Fibroblast of lung (primary cell): ENCODE results near the gene CARD19. TPM values are rescaled to one million over a fixed set of nuclear protein-coding genes. Genes with fewer than 3 reads are reported as not detected.
A peak's percentile ranks its signal among the peaks of the same experiment; 100 is the strongest.

Experiments used
- DNase-seq, 2 donors: peaks; one replicate each; pipeline versions ENCODE4 v3.0.0 to v3.0.0-alpha.2; 2010; ENCODE audit warnings: low read depth in 2 of 2
- H2AFZ ChIP-seq: 2 replicates; pipeline ENCODE4 v1.5.1; 2012; ENCODE audit warnings: low read length, control low read depth, inconsistent platforms
- H3K27ac ChIP-seq: 2 replicates; pipeline ENCODE4 v1.5.1; 2011; ENCODE audit warnings: low read length, control low read depth; ENCODE audit not compliant: insufficient read depth
- H3K27me3 ChIP-seq: 2 replicates; pipeline ENCODE4 v1.5.1; 2011; ENCODE audit warnings: mild to moderate bottlenecking, low read length; ENCODE audit not compliant: control insufficient read depth, insufficient read depth
- H3K36me3 ChIP-seq: 2 replicates; pipeline ENCODE4 v1.5.1; 2011; ENCODE audit warnings: low read length; ENCODE audit not compliant: control insufficient read depth, insufficient read depth
- H3K4me1 ChIP-seq: 2 replicates; pipeline ENCODE4 v1.5.1; 2011; ENCODE audit warnings: low read length; ENCODE audit not compliant: control insufficient read depth, insufficient read depth; ENCODE audit errors: extremely low read depth
- H3K4me2 ChIP-seq: 2 replicates; pipeline ENCODE4 v1.5.1; 2011; ENCODE audit warnings: low read length, control low read depth; ENCODE audit not compliant: insufficient read depth; ENCODE audit errors: extremely low read depth
- H3K4me3 ChIP-seq, 4 experiments: fragments of 200-600 bp in 1 of 4; sonication (generic) in 1 of 4; replicated peaks in 1 of 4; 2 replicates each; pipeline ENCODE4 v1.5.1; 2011 to 2016; ENCODE audit warnings: low read length in 4 of 4, low read depth in 3 of 4, mild to moderate bottlenecking in 3 of 4, control low read depth in 2 of 4, inconsistent platforms in 1 of 4, mixed read lengths in 1 of 4; ENCODE audit not compliant: insufficient read depth in 1 of 4; ENCODE audit errors: control extremely low read depth in 1 of 4
- H3K79me2 ChIP-seq: 2 replicates; pipeline ENCODE4 v1.5.1; 2012; ENCODE audit warnings: mild to moderate bottlenecking, low read length, inconsistent platforms; ENCODE audit not compliant: control insufficient read depth, insufficient read depth
- H3K9ac ChIP-seq: 2 replicates; pipeline ENCODE4 v1.5.1; 2011; ENCODE audit warnings: mild to moderate bottlenecking, low read length, control low read depth; ENCODE audit not compliant: insufficient read depth
- H3K9me3 ChIP-seq: 2 replicates; pipeline ENCODE4 v1.5.1; 2012; ENCODE audit warnings: low read depth, low read length; ENCODE audit not compliant: control insufficient read depth, insufficient read depth
- H4K20me1 ChIP-seq: 2 replicates; pipeline ENCODE4 v1.5.1; 2011; ENCODE audit warnings: low read length; ENCODE audit not compliant: control insufficient read depth, insufficient read depth; ENCODE audit errors: extremely low read depth
- CTCF ChIP-seq, 2 donors: IDR thresholded peaks in 1 of 2; conservative IDR thresholded peaks in 1 of 2; 1 replicate in 1 of 2; 2 replicates in 1 of 2; pipeline ENCODE4 v1.5.1; 2011 to 2012; ENCODE audit warnings: low read length in 2 of 2, control low read depth in 1 of 2, inconsistent platforms in 1 of 2, low read depth in 1 of 2, mild to moderate bottlenecking in 1 of 2
- EZH2 ChIP-seq: IDR thresholded peaks from 2 replicates; pipeline ENCODE4 v1.5.1; 2012; ENCODE audit warnings: low read length, control low read depth, mild to moderate bottlenecking; ENCODE audit errors: missing control alignments
- polyA plus RNA-seq, 2 donors: library from polyadenylated mRNA; depleted of rRNA in 1 of 2; stranded (reverse) in 1 of 2; unstranded in 1 of 2; fragments of >200 nt; gene quantifications; 2 replicates each; pipeline ENCODE4 v1.2.1, GENCODE V29; 2011 to 2012; ENCODE audit warnings: missing spikeins in 1 of 2
- total RNA-seq: library from RNA; depleted of rRNA; stranded (reverse); fragments of >200 nt; gene quantifications from 2 replicates; pipeline ENCODE4 v1.2.1, GENCODE V29; 2014

CARD19 gene
- total and polyA plus RNA-seq, 2 donors (not counting 1 experiment from before 2014, with no cell fraction given), result 30.2 to 91.0 TPM

GRCh38 chr9:93151097-93151784, 55.2 kb downstream of the CARD19 start:
- TF ChIP-seq EZH2, result no peak
- TF ChIP-seq CTCF (conservative IDR thresholded peaks at IDR 0.05 in 1 of 2, IDR thresholded peaks at IDR 0.05 in 1 of 2; ENCODE audit: low read depth in 1 of 2, low read length in 2 of 2), result no peak
- no peak overlapping the region for H3K27ac ChIP-seq
- H3K36me3 ChIP-seq, result no peaks in the 10 kb centered on the region
- H3K4me1 ChIP-seq, result no peaks in the 10 kb centered on the region
- H3K9ac ChIP-seq, result no peak overlapping the region
- H3K4me2 ChIP-seq, result no peak overlapping the region
- no peaks in the 10 kb centered on the region for H3K9me3 ChIP-seq
- no peak for DNase-seq
- H3K4me3 ChIP-seq, result no peak overlapping the region
- H4K20me1 ChIP-seq, result no peaks in the 10 kb centered on the region
- no peaks in the 10 kb centered on the region for H3K79me2 ChIP-seq
- no peak overlapping the region for H2AFZ ChIP-seq
- H3K27me3 ChIP-seq, result no peaks in the 10 kb centered on the region

DNA sequence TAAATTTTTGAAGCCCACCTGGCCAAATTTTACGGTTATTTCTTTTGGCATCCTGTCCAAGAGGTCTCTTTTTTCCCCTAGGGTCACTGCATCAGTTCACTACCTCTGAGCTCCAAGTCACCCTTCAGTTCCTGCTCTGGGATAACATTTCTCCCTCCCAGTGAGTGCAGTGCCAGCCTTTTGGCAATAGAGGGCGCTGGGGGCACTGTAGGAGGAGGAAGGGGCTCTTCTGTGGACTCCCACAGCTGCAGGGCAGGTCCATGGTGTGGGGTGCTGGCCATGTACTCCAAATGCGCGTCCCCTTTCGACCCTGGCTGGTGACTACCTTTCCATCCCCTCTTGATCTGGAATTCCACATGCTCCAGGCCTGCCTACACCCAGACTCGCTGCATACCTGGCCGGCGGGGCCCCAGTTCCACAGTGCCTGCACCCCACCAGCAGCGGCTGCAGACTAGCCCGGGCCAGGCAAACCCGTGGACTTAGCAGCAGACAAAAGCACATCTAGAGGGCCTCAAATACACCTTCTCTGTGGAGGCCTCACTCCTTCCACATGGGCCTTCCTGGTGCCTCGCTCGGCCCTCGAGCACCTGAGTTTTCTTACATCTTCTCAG, 58.4 kb downstream of the CARD19 start:
- Histone ChIP-seq H3K27ac (no peak overlapping the region), H3K36me3 (no peaks in the 10 kb centered on the region)

More for the DNA sequence above, 58.4 kb downstream of the CARD19 start:
- Histone ChIP-seq H3K9me3 (no peaks in the 10 kb centered on the region), H3K4me3 (no peak overlapping the region), H3K9ac (no peak overlapping the region), H3K4me1 (no peaks in the 10 kb centered on the region), H3K27me3 (no peaks in the 10 kb centered on the region), H2AFZ (no peak overlapping the region), H4K20me1 (no peaks in the 10 kb centered on the region), H3K4me2 (no peak overlapping the region), H3K79me2 (no peaks in the 10 kb centered on the region)
- TF ChIP-seq EZH2 (no peak), CTCF (conservative IDR thresholded peaks at IDR 0.05 in 1 of 2, IDR thresholded peaks at IDR 0.05 in 1 of 2; ENCODE audit: low read depth in 1 of 2, low read length in 2 of 2) (peak; percentile 51 to 63)
- no peak for DNase-seq
